Astrocyte of the cerebellum (primary cell): ENCODE results near the gene TBC1D14.
A peak's percentile ranks its signal among the peaks of the same experiment; 100 is the strongest.

ENCODE experiments used
- DNase-seq: peaks from one replicate; pipeline ENCODE4 v3.0.0-alpha.2; 2011; ENCODE audit warnings: low read depth
- H3K4me3 ChIP-seq: 2 replicates; pipeline ENCODE4 v1.5.1; 2011; ENCODE audit warnings: mild to moderate bottlenecking, low read depth, low read length, moderate library complexity
- in situ Hi-C: cut with HindIII; loops from 2 replicates; pipeline ENCODE4 v1.10.0; 2017; ENCODE audit warnings: low sequenced_read_pairs
- TF ChIP-seq, protein P1 (sequence below): IDR thresholded peaks from 2 replicates; pipeline ENCODE4 v1.5.1; 2012; ENCODE audit warnings: low read length, low read depth, moderate library complexity, mild to moderate bottlenecking; ENCODE audit errors: missing control alignments

Gene TBC1D14

DNA sequence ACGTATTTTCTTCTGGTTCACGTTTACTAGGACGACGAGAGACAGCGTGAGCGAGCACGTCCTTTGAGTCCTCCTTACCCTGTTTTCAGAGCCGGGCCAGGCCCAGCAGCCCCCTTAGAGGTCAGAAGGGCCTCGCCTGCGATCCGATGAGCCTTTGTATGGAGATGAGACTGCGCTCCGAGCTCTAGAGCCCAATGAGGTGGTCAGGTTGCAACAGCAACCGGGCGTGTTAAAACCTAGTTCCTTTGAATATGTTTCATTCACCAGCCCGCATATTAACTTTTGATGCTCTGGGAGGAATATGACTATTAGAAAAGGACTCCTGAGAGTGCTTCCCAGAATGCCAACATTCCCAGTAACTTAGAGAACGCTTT is 77.9 kb downstream of the TBC1D14 start:
- no peak for DNase-seq
- peak overlapping the region; percentile 70 for H3K4me3 ChIP-seq
- TF ChIP-seq, protein P1, sequence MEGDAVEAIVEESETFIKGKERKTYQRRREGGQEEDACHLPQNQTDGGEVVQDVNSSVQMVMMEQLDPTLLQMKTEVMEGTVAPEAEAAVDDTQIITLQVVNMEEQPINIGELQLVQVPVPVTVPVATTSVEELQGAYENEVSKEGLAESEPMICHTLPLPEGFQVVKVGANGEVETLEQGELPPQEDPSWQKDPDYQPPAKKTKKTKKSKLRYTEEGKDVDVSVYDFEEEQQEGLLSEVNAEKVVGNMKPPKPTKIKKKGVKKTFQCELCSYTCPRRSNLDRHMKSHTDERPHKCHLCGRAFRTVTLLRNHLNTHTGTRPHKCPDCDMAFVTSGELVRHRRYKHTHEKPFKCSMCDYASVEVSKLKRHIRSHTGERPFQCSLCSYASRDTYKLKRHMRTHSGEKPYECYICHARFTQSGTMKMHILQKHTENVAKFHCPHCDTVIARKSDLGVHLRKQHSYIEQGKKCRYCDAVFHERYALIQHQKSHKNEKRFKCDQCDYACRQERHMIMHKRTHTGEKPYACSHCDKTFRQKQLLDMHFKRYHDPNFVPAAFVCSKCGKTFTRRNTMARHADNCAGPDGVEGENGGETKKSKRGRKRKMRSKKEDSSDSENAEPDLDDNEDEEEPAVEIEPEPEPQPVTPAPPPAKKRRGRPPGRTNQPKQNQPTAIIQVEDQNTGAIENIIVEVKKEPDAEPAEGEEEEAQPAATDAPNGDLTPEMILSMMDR = no peak
- in situ Hi-C loops = loop anchor here (5.0 kb wide), 1 partner anchor 35 kb away; no protein-coding TSS in a partner anchor

DNA sequence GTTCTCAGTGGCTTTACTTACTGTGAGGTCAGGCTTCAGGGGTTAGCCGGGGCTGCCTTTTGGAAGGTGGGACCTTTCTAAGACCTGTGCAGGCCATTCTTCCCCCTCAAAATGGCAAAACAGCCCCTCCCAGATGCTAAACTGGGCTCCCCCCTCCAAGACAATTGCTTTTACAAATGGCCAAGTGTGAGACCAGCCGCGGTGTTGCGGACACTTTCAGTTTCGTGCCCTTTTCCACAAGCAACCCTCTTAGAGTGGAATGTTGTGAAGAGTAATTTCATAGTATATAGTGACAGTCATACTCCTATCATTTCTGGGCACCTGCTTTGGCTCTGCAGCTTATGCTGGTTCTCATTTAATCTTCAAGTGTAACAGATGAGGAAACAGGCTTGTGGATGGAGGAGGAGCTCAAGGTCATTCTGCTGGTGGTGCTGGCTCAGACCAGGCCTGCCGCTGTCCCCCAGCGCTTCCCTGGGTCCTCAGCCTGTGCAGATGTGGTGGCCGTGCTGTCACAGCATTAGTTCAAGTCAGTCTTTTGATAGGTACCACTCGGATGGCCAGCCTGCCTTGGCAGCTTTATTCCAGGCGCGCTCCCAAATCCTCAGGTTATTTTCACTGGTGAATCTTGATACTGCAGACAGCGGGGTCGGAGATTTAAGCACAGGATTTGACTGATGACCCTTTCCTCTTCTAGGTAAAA is 78.5 kb downstream of the TBC1D14 start:
- in situ Hi-C loops = loop anchor here (5.0 kb wide), 1 partner anchor 34 kb away; no protein-coding TSS in a partner anchor
- TF ChIP-seq, protein P1 = no peak
- DNase-seq = no peak
- peak overlapping the region; percentile 70 for H3K4me3 ChIP-seq

DNA sequence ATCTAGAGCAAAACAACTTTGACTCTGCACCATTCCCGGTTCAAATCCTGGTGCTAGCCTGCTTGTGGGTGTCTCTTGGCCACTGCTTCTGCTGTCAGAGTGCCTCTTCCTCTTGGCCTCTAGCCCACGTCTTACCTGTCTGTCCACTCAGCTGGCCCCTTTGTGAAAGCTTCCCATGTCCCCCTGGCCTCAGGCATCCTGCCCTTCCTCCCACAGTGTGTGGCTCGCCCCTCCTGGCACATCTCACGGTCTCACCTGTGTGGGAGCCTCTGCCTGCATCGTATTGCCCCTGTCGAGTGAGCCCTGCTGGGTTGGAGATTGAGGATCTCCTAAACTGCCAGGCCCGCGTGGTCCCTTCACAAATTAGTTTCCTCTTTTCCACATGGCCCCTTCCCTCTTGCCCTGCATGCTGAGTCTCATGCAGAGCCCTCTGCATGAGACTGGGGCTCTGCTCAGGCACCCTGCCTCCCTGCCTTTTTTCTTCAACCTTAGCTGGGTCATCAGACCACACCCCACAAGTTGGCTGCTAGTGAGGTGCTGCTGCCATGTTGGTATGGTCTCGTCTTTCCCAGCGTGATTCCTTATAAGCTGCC is 79.8 kb downstream of the TBC1D14 start:
- TF ChIP-seq, protein P1 = no peak
- no peak overlapping the region for H3K4me3 ChIP-seq
- in situ Hi-C loops = loop anchor here (5.0 kb wide), 1 partner anchor 33 kb away; no protein-coding TSS in a partner anchor
- DNase-seq = no peak

DNA sequence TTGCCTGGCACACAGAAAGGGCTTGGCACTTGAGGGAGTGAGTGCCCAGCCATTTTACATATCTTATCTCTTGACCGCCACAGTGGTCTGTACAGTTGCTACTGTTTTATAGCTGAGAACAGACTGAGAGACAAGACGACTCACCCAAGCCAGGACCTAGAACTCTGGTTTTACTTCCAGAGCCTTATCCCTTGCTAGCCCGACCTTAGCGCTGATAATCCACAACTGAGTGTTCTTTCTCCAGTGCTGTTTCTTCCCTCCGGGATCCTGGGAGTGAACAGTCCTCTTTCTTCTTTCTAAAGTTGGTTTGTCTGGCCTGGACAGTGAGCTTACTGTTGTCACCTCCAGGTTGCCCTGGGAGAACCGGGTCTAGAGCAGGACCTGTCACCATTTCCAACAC is 81.0 kb downstream of the TBC1D14 start:
- TF ChIP-seq, protein P1 = no peak
- in situ Hi-C loops = no loop called here
- no peak for DNase-seq
- no peak overlapping the region for H3K4me3 ChIP-seq

DNA sequence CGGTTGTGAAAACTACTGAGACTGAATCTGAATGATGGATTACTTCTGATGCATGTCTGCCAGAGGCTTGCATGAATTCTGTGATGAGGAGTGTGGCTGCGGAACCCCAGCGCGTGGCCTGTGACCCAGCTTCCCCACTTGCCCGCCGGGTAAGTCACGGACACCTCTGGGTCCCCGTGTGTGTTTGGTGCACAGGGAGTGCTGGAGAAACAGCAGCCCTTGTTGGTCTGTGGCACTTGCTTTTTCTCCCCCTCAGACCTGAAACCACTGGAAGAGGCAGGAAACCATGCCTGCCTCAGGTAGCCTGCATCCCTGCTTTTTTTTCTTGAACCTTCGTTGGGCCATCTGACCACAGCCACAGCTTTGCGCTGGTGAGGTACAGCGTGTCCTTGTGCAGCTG is 81.6 kb downstream of the TBC1D14 start:
- DNase-seq = no peak
- H3K4me3 ChIP-seq = peak overlapping the region; percentile 18
- in situ Hi-C loops = no loop called here
- TF ChIP-seq, protein P1 = no peak

DNA sequence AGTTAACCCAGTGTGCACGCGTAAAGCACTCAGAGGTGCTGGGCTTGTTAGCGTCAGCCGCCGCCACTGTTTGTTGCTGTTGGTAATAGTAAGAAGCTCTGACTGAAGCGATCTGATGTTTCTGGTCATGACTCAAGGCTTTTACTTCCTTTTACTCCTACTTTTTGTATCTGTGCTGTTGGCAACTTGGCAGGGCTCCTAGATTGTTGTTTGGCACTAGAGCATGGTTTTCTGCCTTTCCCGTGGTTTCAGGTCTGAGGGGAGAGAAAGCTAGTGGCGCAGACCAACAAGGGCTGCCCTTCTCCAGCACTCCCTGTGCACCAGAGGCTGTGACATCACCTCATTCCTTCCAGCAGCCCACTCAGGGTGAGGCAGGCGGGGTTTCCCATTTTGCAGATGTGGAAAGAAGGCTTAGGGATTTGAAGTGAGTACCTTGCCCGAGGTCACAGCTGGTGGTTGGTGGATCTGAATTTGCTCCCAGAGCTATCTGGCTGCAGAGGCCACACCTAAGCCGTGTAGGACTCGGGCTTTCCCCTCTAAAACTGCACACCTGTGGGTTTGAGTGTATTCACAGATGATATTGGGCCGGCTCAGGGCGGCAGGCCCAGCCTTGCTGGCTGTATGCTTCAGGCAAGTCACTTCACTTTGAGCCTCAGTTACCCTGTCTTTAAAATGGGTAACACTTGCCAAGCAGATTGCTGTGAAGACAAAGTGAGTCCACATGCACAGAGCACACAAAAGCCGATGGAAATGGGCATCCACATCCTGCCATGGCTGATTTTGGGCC is 82.3 kb downstream of the TBC1D14 start:
- TF ChIP-seq, protein P1 = no peak
- DNase-seq = peak; percentile 90
- in situ Hi-C loops = no loop called here
- peak overlapping the region; percentile 18 for H3K4me3 ChIP-seq
